Stomach (tissue), 4 donors: ENCODE measurements around the gene KLHDC8A.
"Not testable (repeated sequence)": the region's sequence is repeated elsewhere in the genome, so short reads cannot be mapped to it uniquely, and the experiment has no call there.

ENCODE experiments used
- POLR2A ChIP-seq, 4 donors: fragments of 450-650 bp; IDR thresholded peaks; one replicate each; pipeline ENCODE4 v1.6.1; 2016; ENCODE audit warnings: antibody characterized with exemption in 4 of 4, control low read depth in 2 of 4, mild to moderate bottlenecking in 1 of 4, moderate library complexity in 1 of 4
- POLR2AphosphoS5 ChIP-seq, 3 donors: sonication (generic); formaldehyde crosslinking; IDR thresholded peaks; one replicate each; pipeline ENCODE4 v1.6.1; 2016; ENCODE audit warnings: antibody characterized with exemption in 3 of 3

DNA sequence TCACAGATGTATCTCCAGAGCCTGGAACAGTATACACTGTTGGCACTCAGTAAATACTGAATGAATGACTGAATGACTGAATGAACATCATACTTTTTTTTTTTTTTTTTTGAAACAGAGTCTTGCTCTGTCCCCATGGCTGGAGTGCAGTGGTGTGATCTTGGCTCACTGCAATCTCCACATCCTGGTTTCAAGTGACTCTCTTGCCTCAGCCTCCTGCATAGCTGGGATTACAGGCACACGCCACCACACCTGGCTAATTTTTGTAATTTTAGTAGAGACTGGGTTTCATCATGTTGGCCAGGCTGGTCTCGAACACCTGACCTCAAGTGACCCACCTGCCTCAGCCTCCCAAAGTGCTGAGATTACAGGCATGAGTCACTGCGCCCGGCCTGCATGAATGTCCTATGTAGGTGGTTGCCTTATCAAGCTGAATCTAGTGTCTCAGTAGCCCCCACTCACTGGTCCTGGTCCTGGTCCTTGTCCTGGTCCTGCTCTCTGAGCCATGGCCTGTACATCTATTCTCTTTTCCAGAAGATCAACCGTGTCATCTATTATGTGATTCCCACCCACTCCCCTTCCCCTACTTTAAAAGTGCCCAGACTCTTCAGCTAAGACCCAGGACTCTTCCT, 59.1 kb downstream of the KLHDC8A start:
- not testable (repeated sequence) for TF ChIP-seq POLR2AphosphoS5, POLR2A (IDR thresholded peaks at IDR 0.05)
